KMS-11 (cell line): ENCODE results near the gene U2AF2.
"Not testable (repeated sequence)": the region's sequence is repeated elsewhere in the genome, so short reads cannot be mapped to it uniquely, and the experiment has no call there.

Experiments
- H2AFZ ChIP-seq: fragments of 200-600 bp; sonication (generic); 2 replicates; pipeline ENCODE4 v1.6.1; 2016; ENCODE audit warnings: antibody characterized with exemption, mixed run types, low read depth
- H3K27ac ChIP-seq: fragments of 200-600 bp; sonication (generic); 2 replicates; pipeline ENCODE4 v1.6.1; 2016; ENCODE audit warnings: mild to moderate bottlenecking, mixed run types
- H3K27me3 ChIP-seq: fragments of 200-600 bp; sonication (generic); 2 replicates; pipeline ENCODE4 v1.6.1; 2017; ENCODE audit warnings: mild to moderate bottlenecking, low read depth, mixed run types, moderate library complexity; ENCODE audit not compliant: insufficient read depth
- H3K36me3 ChIP-seq: fragments of 200-600 bp; sonication (generic); 2 replicates; pipeline ENCODE4 v1.6.1; 2017; ENCODE audit warnings: mild to moderate bottlenecking, mixed run types; ENCODE audit not compliant: insufficient read depth
- H3K4me1 ChIP-seq: fragments of 200-600 bp; sonication (generic); 2 replicates; pipeline ENCODE4 v1.6.1; 2016; ENCODE audit warnings: mild to moderate bottlenecking, low read depth, mixed run types; ENCODE audit not compliant: poor library complexity, severe bottlenecking
- H3K4me2 ChIP-seq: fragments of 200-600 bp; sonication (generic); 2 replicates; pipeline ENCODE4 v1.7.0; 2016; ENCODE audit warnings: mild to moderate bottlenecking, mixed run types
- H3K4me3 ChIP-seq: fragments of 200-600 bp; sonication (generic); IDR thresholded peaks from 2 replicates; pipeline ENCODE4 v1.6.1; 2017; ENCODE audit warnings: low read depth, low read length, mixed read lengths; ENCODE audit not compliant: insufficient read depth
- H3K79me2 ChIP-seq: fragments of 200-600 bp; sonication (generic); 2 replicates; pipeline ENCODE4 v1.6.1; 2016; ENCODE audit warnings: low read depth, mixed run types; ENCODE audit not compliant: insufficient read depth
- H3K9ac ChIP-seq: fragments of 200-600 bp; sonication (generic); 2 replicates; pipeline ENCODE4 v1.6.1; 2016; ENCODE audit warnings: mild to moderate bottlenecking, mixed run types
- H4K20me1 ChIP-seq: fragments of 200-600 bp; sonication (generic); 2 replicates; pipeline ENCODE4 v1.6.1; 2016; ENCODE audit warnings: mild to moderate bottlenecking, mixed run types; ENCODE audit not compliant: insufficient read depth
- CTCF ChIP-seq: fragments of 200-600 bp; sonication (generic); conservative IDR thresholded peaks from 2 replicates; pipeline ENCODE4 v1.6.1; 2017; ENCODE audit warnings: low read depth, mild to moderate bottlenecking, antibody characterized with exemption, low read length, moderate library complexity, mixed read lengths

The U2AF2 gene

GRCh38 chr19:55716531-55716930 lies 61.7 kb downstream of the U2AF2 start:
- no peak for TF ChIP-seq CTCF
- no peaks in the 10 kb centered on the region for H3K27me3 ChIP-seq
- H3K4me2 ChIP-seq = no peak overlapping the region

GRCh38 chr19:55717251-55717650 lies 62.4 kb downstream of the U2AF2 start:
- H2AFZ ChIP-seq = no peak overlapping the region
- H3K4me3 ChIP-seq = no peak overlapping the region
- H3K4me1 ChIP-seq = no peaks in the 10 kb centered on the region
- no peaks in the 10 kb centered on the region for H3K36me3 ChIP-seq
- TF ChIP-seq CTCF = no peak
- H3K27ac ChIP-seq = no peak overlapping the region
- no peaks in the 10 kb centered on the region for H3K79me2 ChIP-seq
- no peak overlapping the region for H3K9ac ChIP-seq
- no peaks in the 10 kb centered on the region for H4K20me1 ChIP-seq
- no peaks in the 10 kb centered on the region for H3K27me3 ChIP-seq
- H3K4me2 ChIP-seq = no peak overlapping the region

More at GRCh38 chr19:55716531-55716930, 61.7 kb downstream of the U2AF2 start:
- Histone ChIP-seq H2AFZ (no peak overlapping the region), H3K4me1 (no peaks in the 10 kb centered on the region), H3K79me2 (no peaks in the 10 kb centered on the region), H3K36me3 (no peaks in the 10 kb centered on the region), H3K9ac (no peak overlapping the region), H4K20me1 (no peaks in the 10 kb centered on the region), H3K4me3 (no peak overlapping the region), H3K27ac (no peak overlapping the region)

- not testable (repeated sequence) for H3K79me2 ChIP-seq, H3K4me2 ChIP-seq, H3K4me1 ChIP-seq, H2AFZ ChIP-seq, H3K9ac ChIP-seq, H3K36me3 ChIP-seq, H3K27ac ChIP-seq, H3K27me3 ChIP-seq, H4K20me1 ChIP-seq, H3K4me3 ChIP-seq
Observed at GRCh38 chr19:55717879-55718711, 63.3 kb downstream of the U2AF2 start.

- Histone ChIP-seq H2AFZ (no peak overlapping the region), H3K4me1 (no peaks in the 10 kb centered on the region), H3K27me3 (no peaks in the 10 kb centered on the region), H3K4me2 (no peak overlapping the region), H4K20me1 (no peaks in the 10 kb centered on the region), H3K27ac (no peak overlapping the region), H3K9ac (no peak overlapping the region), H3K36me3 (no peaks in the 10 kb centered on the region), H3K4me3 (no peak overlapping the region), H3K79me2 (no peaks in the 10 kb centered on the region)
- TF ChIP-seq CTCF = no peak
Observed at GRCh38 chr19:55720214-55720746, 65.4 kb downstream of the U2AF2 start.

GRCh38 chr19:55720801-55721200 lies 66.0 kb downstream of the U2AF2 start:
- H3K9ac ChIP-seq = no peak overlapping the region
- no peaks in the 10 kb centered on the region for H3K36me3 ChIP-seq
- no peak for TF ChIP-seq CTCF
- H3K27ac ChIP-seq = no peak overlapping the region
- H3K79me2 ChIP-seq = no peaks in the 10 kb centered on the region
- H4K20me1 ChIP-seq = no peaks in the 10 kb centered on the region
- H3K4me3 ChIP-seq = no peak overlapping the region
- no peaks in the 10 kb centered on the region for H3K27me3 ChIP-seq
- no peak overlapping the region for H2AFZ ChIP-seq
- H3K4me1 ChIP-seq = no peaks in the 10 kb centered on the region
- H3K4me2 ChIP-seq = no peak overlapping the region
